DND-41 (cell line): ENCODE results near the gene ZFYVE28.

Experiments used
- CTCF ChIP-seq: IDR thresholded peaks from 2 replicates; pipeline ENCODE4 v1.5.1; 2012; ENCODE audit warnings: borderline replicate concordance, low read length, moderate library complexity, mild to moderate bottlenecking; ENCODE audit not compliant: poor library complexity, severe bottlenecking; ENCODE audit errors: extremely low read depth
- EZH2 ChIP-seq: IDR thresholded peaks from 3 replicates; pipeline ENCODE4 v1.6.1; 2012; ENCODE audit warnings: borderline replicate concordance, low read depth, mild to moderate bottlenecking, moderate library complexity, low read length, inconsistent platforms; ENCODE audit not compliant: severe bottlenecking

- TF ChIP-seq CTCF: no peak
- TF ChIP-seq EZH2: no peak
These were observed 157.2 kb downstream of the ZFYVE28 start for GRCh38 chr4:2261110-2261852.
